RCC 7860 (cell line): ENCODE measurements around the gene PLCG2.
"Not testable (repeated sequence)": the region's sequence is repeated elsewhere in the genome, so short reads cannot be mapped to it uniquely, and the experiment has no call there.

Source experiments
- DNase-seq: peaks from one replicate; pipeline ENCODE4 v3.0.0-alpha.2; 2015; ENCODE audit warnings: low spot score
- FAIRE-seq: peaks from 2 replicates; lab custom pipeline; 2012; peaks lifted over from hg19 to GRCh38; lab: Jason Lieb, UNC

The PLCG2 gene

GRCh38 chr16:81873843-81874752 lies 95.0 kb downstream of the PLCG2 start:
- DNase-seq: no peak
- FAIRE-seq: no peak

GRCh38 chr16:81875461-81875860 lies 96.4 kb downstream of the PLCG2 start:
- DNase-seq: no peak
- FAIRE-seq: no peak

- DNase-seq (no peak), FAIRE-seq (no peak)
Measured at GRCh38 chr16:81876273-81876900, 97.3 kb downstream of the PLCG2 start.

GRCh38 chr16:81877490-81877889 lies 98.4 kb downstream of the PLCG2 start:
- not testable (repeated sequence) for FAIRE-seq, DNase-seq

- FAIRE-seq: no peak
- DNase-seq: no peak
Measured at GRCh38 chr16:81878529-81878928, 99.4 kb downstream of the PLCG2 start.

GRCh38 chr16:81879625-81880024 lies 100.5 kb downstream of the PLCG2 start:
- no peak for DNase-seq
- FAIRE-seq: no peak

- DNase-seq (no peak), FAIRE-seq (no peak)
Measured at GRCh38 chr16:81880816-81881215, 101.7 kb downstream of the PLCG2 start.

- no peak for DNase-seq
- FAIRE-seq: no peak
Measured at GRCh38 chr16:81881228-81881627, 102.1 kb downstream of the PLCG2 start.

GRCh38 chr16:81882559-81882958 lies 103.5 kb downstream of the PLCG2 start:
- DNase-seq (no peak), FAIRE-seq (no peak)

GRCh38 chr16:81883235-81883634 lies 104.1 kb downstream of the PLCG2 start:
- DNase-seq (no peak), FAIRE-seq (no peak)

GRCh38 chr16:81885976-81886586 lies 107.0 kb downstream of the PLCG2 start:
- FAIRE-seq (no peak), DNase-seq (no peak)

GRCh38 chr16:81888520-81889394 lies 109.7 kb downstream of the PLCG2 start:
- FAIRE-seq (no peak), DNase-seq (no peak)

GRCh38 chr16:81891736-81892364 lies 112.8 kb downstream of the PLCG2 start:
- FAIRE-seq: no peak
- no peak for DNase-seq

- FAIRE-seq (no peak), DNase-seq (no peak)
Measured at GRCh38 chr16:81894592-81894991, 115.5 kb downstream of the PLCG2 start.

- FAIRE-seq: no peak
Measured at GRCh38 chr16:81896902-81897301, 117.8 kb downstream of the PLCG2 start.

GRCh38 chr16:81899601-81900000 lies 120.5 kb downstream of the PLCG2 start:
- DNase-seq (no peak), FAIRE-seq (no peak)

More at GRCh38 chr16:81896902-81897301, 117.8 kb downstream of the PLCG2 start:
- no peak for DNase-seq

GRCh38 chr16:81900014-81900413 lies 120.9 kb downstream of the PLCG2 start:
- FAIRE-seq: no peak

GRCh38 chr16:81900456-81900855 lies 121.4 kb downstream of the PLCG2 start:
- no peak for DNase-seq
- FAIRE-seq: no peak

More at GRCh38 chr16:81900014-81900413, 120.9 kb downstream of the PLCG2 start:
- DNase-seq: no peak

- FAIRE-seq: no peak
- no peak for DNase-seq
Measured at GRCh38 chr16:81901484-81901883, 122.4 kb downstream of the PLCG2 start.

- FAIRE-seq: no peak
- no peak for DNase-seq
Measured at GRCh38 chr16:81902025-81902424, 122.9 kb downstream of the PLCG2 start.
